Right ventricle myocardium superior (tissue), 1 donor: ENCODE measurements around the gene ARHGEF28. TPM values are rescaled to one million over a fixed set of nuclear protein-coding genes. Genes with fewer than 3 reads are reported as not detected.

Experiments
- ATAC-seq: fragments of 200-7000 bp; cut with Tn5 transposase; one replicate; pipeline ENCODE4 v1.9.1; 2020; ENCODE audit warnings: mild to moderate bottlenecking; ENCODE audit not compliant: poor library complexity
- DNase-seq: peaks from one replicate; pipeline ENCODE4 v3.0.0-alpha.2; 2020
- intact Hi-C: fragments of 100-400 bp; cut with DNase I; formaldehyde crosslinking; loops from one replicate; pipeline ENCODE4 v1.11.2; 2022
- total RNA-seq: library from RNA; stranded (reverse); fragmentation: NEBNext Ultra II Directional; extraction: Animal tissue kit (Norgen Biotek cat#: 25700); gene quantifications from one replicate; pipeline ENCODE4 v1.2.1, GENCODE V29; 2021
- donor health status: DM: no; HTN: yes; CAD: no; lungs with severe emphysema.

The ARHGEF28 gene
- total RNA-seq, 1 donor from 2014 or later = 1.6 TPM

- DNase-seq (no peak), ATAC-seq (no peak)
- intact Hi-C loops = no loop called here
Measured at GRCh38 chr5:73822278-73822988, 196.4 kb downstream of the ARHGEF28 start.

- intact Hi-C loops = no loop called here
- DNase-seq = no peak
- ATAC-seq = no peak
Measured at GRCh38 chr5:73822989-73823339, 197.0 kb downstream of the ARHGEF28 start.

- intact Hi-C loops = no loop called here
- no peak for DNase-seq
- no peak for ATAC-seq
Measured at GRCh38 chr5:73823508-73823925, 197.5 kb downstream of the ARHGEF28 start.

GRCh38 chr5:73825199-73825598 lies 199.2 kb downstream of the ARHGEF28 start:
- DNase-seq = no peak
- no peak for ATAC-seq
- intact Hi-C loops = no loop called here

GRCh38 chr5:73825736-73826135 lies 199.7 kb downstream of the ARHGEF28 start:
- DNase-seq = no peak
- intact Hi-C loops = no loop called here
- ATAC-seq = no peak

GRCh38 chr5:73826301-73827105 lies 200.5 kb downstream of the ARHGEF28 start:
- ATAC-seq (no peak), DNase-seq (no peak)
- intact Hi-C loops = no loop called here

GRCh38 chr5:73827106-73827450 lies 201.1 kb downstream of the ARHGEF28 start:
- DNase-seq (no peak), ATAC-seq (no peak)
- intact Hi-C loops = no loop called here

- intact Hi-C loops = no loop called here
- ATAC-seq (no peak), DNase-seq (no peak)
Measured at GRCh38 chr5:73828465-73828864, 202.5 kb downstream of the ARHGEF28 start.

GRCh38 chr5:73830646-73831045 lies 204.7 kb downstream of the ARHGEF28 start:
- no peak for ATAC-seq
- intact Hi-C loops = no loop called here
- DNase-seq = no peak

- intact Hi-C loops = no loop called here
- no peak for DNase-seq
- no peak for ATAC-seq
Measured at GRCh38 chr5:73831066-73831465, 205.1 kb downstream of the ARHGEF28 start.

- intact Hi-C loops = no loop called here
- no peak for ATAC-seq
- DNase-seq = no peak
Measured at GRCh38 chr5:73834693-73835092, 208.7 kb downstream of the ARHGEF28 start.

- ATAC-seq = no peak
- DNase-seq = no peak
- intact Hi-C loops = no loop called here
Measured at GRCh38 chr5:73835726-73836125, 209.7 kb downstream of the ARHGEF28 start.

- intact Hi-C loops = no loop called here
- no peak for ATAC-seq
- no peak for DNase-seq
Measured at GRCh38 chr5:73836607-73837006, 210.6 kb downstream of the ARHGEF28 start.

- no peak for DNase-seq
- no peak for ATAC-seq
- intact Hi-C loops = no loop called here
Measured at GRCh38 chr5:73838901-73839300, 212.9 kb downstream of the ARHGEF28 start.

- intact Hi-C loops = no loop called here
- no peak for ATAC-seq
Measured at GRCh38 chr5:73841641-73842040, 215.6 kb downstream of the ARHGEF28 start.

GRCh38 chr5:73844165-73844564 lies 218.2 kb downstream of the ARHGEF28 start:
- intact Hi-C loops = no loop called here
- DNase-seq = no peak
- no peak for ATAC-seq

More at GRCh38 chr5:73841641-73842040, 215.6 kb downstream of the ARHGEF28 start:
- DNase-seq = no peak

GRCh38 chr5:73851471-73852181 lies 225.6 kb downstream of the ARHGEF28 start:
- no peak for DNase-seq
- no peak for ATAC-seq
- intact Hi-C loops = no loop called here

- no peak for DNase-seq
- no peak for ATAC-seq
- intact Hi-C loops = no loop called here
Measured at GRCh38 chr5:73853091-73853490, 227.1 kb downstream of the ARHGEF28 start.

GRCh38 chr5:73856997-73857396 lies 231.0 kb downstream of the ARHGEF28 start:
- ATAC-seq (peak; percentile 85), DNase-seq (no peak)
- intact Hi-C loops = no loop called here

GRCh38 chr5:73857446-73857845 lies 231.4 kb downstream of the ARHGEF28 start:
- intact Hi-C loops = no loop called here
- DNase-seq (no peak), ATAC-seq (no peak)
